Measurements from ENCODE around the gene DHCR24. TPM values are rescaled to one million over a fixed set of nuclear protein-coding genes. Genes with fewer than 3 reads are reported as not detected.

Gene DHCR24
- total RNA-seq, 1 donor = 151 TPM

DNA sequence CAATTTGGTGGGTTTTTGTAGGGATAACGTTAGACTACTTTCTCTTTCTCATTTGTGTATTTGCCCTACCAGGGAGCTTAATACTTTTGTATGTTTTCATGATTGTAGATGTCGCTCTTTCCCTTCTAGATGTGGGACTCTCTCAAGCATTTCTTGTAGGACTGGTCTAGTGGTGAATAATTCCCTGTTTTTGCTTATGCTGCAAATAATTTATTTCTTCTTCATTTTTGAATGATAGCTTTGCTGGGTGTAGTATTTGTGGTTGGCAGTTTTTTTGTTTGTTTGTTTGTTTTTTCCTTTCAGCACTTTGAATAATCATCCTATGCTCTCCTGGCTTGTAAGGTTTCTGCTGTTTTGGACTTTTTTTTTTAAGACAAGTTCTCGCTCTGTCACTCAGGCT lies 63.3 kb downstream of the DHCR24 start:
- Histone ChIP-seq H3K9me3 (ENCODE audit: low read depth, low read length) (no peaks in the 10 kb centered on the region), H3K27me3 (ENCODE audit: insufficient read depth, low read length) (no peaks in the 10 kb centered on the region), H3K4me3 (ENCODE audit: insufficient read depth, low read length) (no peak overlapping the region), H3K36me3 (ENCODE audit: insufficient read depth, low read length) (no peaks in the 10 kb centered on the region), H3K27ac (ENCODE audit: low read depth, low read length) (no peak overlapping the region), H3K79me2 (ENCODE audit: insufficient read depth, low read length) (no peaks in the 10 kb centered on the region), H2AFZ (ENCODE audit: low read length) (no peak overlapping the region), H3K4me1 (ENCODE audit: insufficient read depth, low read length) (no peaks in the 10 kb centered on the region), H4K20me1 (ENCODE audit: insufficient read depth, low read length) (no peaks in the 10 kb centered on the region), H3K4me2 (ENCODE audit: insufficient read depth, low read length) (no peak overlapping the region)
- no peak for DNase-seq (ENCODE audit: insufficient read length, low spot score, missing footprints)
- TF ChIP-seq, protein P1, sequence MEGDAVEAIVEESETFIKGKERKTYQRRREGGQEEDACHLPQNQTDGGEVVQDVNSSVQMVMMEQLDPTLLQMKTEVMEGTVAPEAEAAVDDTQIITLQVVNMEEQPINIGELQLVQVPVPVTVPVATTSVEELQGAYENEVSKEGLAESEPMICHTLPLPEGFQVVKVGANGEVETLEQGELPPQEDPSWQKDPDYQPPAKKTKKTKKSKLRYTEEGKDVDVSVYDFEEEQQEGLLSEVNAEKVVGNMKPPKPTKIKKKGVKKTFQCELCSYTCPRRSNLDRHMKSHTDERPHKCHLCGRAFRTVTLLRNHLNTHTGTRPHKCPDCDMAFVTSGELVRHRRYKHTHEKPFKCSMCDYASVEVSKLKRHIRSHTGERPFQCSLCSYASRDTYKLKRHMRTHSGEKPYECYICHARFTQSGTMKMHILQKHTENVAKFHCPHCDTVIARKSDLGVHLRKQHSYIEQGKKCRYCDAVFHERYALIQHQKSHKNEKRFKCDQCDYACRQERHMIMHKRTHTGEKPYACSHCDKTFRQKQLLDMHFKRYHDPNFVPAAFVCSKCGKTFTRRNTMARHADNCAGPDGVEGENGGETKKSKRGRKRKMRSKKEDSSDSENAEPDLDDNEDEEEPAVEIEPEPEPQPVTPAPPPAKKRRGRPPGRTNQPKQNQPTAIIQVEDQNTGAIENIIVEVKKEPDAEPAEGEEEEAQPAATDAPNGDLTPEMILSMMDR (IDR thresholded peaks at IDR 0.05; ENCODE audit: extremely low read depth, low read depth, low read length) = no peak

DNA sequence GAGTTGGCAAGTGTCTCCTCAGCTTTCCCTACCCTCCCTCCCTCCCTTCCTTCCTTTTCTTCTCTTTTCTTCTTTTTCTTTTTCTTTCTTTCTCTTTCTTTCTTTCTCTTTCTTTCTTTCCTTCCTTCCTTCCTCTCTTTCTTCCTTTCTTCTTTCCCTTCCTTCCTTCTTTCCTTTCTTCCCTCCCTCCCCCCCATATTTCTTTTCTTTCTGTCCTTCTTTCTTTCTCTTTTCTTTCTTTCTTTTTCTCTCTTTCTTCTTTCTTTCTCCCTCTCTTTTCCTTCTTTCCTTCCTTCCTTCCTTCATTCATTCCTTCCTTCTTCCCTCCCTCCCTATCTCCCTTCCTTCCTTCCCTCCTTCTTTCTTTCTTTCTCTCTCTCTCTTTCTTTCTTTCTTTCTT lies 67.3 kb downstream of the DHCR24 start:
- Histone ChIP-seq H3K4me2 (ENCODE audit: insufficient read depth, low read length) (no peak overlapping the region), H3K27ac (ENCODE audit: low read depth, low read length) (no peak overlapping the region), H3K4me3 (ENCODE audit: insufficient read depth, low read length) (no peak overlapping the region), H3K79me2 (ENCODE audit: insufficient read depth, low read length) (no peaks in the 10 kb centered on the region), H3K36me3 (ENCODE audit: insufficient read depth, low read length) (no peaks in the 10 kb centered on the region), H3K4me1 (ENCODE audit: insufficient read depth, low read length) (no peaks in the 10 kb centered on the region), H3K27me3 (ENCODE audit: insufficient read depth, low read length) (peaks cover 3% of the 10 kb centered on the region), H4K20me1 (ENCODE audit: insufficient read depth, low read length) (no peaks in the 10 kb centered on the region), H3K9me3 (ENCODE audit: low read depth, low read length) (no peaks in the 10 kb centered on the region), H2AFZ (ENCODE audit: low read length) (no peak overlapping the region)
- DNase-seq (ENCODE audit: insufficient read length, low spot score, missing footprints) = no peak
- TF ChIP-seq, protein P1 (IDR thresholded peaks at IDR 0.05; ENCODE audit: extremely low read depth, low read depth, low read length) = no peak

DNA sequence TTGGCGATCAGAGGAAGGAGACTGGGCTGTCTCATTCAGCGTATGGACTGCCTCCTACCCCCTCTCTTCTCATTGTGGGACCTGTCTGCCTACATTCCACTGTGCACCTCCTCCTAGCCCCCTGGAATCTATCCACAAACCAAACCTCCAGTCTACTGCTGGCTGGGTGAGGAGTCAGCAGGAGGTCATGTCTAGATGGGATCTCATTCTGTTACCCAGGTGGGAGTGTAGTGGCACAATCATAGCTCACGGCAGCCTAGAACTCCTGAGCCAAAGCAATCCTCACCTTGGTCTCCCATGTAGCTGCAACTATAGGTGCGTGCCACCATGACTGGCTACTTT lies 67.8 kb downstream of the DHCR24 start:
- Histone ChIP-seq H3K79me2 (ENCODE audit: insufficient read depth, low read length) (no peaks in the 10 kb centered on the region), H4K20me1 (ENCODE audit: insufficient read depth, low read length) (no peaks in the 10 kb centered on the region)

DNA sequence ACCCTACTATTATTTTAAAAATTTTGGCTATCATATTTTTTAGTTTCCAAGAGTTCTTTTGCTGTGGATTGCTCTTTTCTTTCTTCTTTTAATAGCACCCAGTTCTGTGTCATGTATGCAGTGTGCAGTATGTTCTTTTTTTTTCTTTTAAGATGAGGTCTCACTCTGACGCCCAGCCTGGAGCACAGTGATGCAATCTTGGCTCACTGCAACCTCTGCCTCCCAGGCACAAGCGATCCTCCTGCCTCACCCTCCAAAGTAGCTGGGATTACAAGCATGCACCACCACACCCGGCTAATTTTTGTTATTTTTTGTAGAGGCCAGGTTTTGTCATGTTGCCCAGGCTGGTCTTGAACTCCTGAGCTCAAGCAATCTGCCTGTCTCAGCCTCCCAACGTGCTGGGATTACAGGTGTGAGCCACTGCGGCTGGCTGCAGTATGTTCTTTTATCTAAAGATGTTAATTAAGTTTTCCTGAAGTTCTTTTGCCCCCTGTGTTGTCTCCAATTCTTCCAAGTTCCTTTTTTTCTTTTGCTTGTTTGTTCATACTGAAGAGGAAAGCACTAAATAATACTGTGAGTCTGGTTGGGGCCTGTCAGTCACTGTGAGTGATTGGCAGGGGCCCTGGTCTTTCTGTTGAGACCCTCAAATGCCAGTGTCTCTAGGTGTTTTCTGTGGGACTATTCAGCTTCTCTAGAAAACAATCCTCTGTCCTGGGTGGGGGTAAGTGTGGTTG lies 68.4 kb downstream of the DHCR24 start:
- Histone ChIP-seq H3K27me3 (ENCODE audit: insufficient read depth, low read length) (peaks cover 3% of the 10 kb centered on the region), H3K27ac (ENCODE audit: low read depth, low read length) (no peak overlapping the region), H3K36me3 (ENCODE audit: insufficient read depth, low read length) (no peaks in the 10 kb centered on the region), H3K9me3 (ENCODE audit: low read depth, low read length) (no peaks in the 10 kb centered on the region), H4K20me1 (ENCODE audit: insufficient read depth, low read length) (no peaks in the 10 kb centered on the region), H3K4me3 (ENCODE audit: insufficient read depth, low read length) (no peak overlapping the region), H3K4me2 (ENCODE audit: insufficient read depth, low read length) (no peak overlapping the region), H3K79me2 (ENCODE audit: insufficient read depth, low read length) (no peaks in the 10 kb centered on the region), H2AFZ (ENCODE audit: low read length) (no peak overlapping the region), H3K4me1 (ENCODE audit: insufficient read depth, low read length) (no peaks in the 10 kb centered on the region)
- TF ChIP-seq, protein P1 (IDR thresholded peaks at IDR 0.05; ENCODE audit: extremely low read depth, low read depth, low read length) = no peak
- no peak for DNase-seq (ENCODE audit: insufficient read length, low spot score, missing footprints)

More for the DNA sequence above, 67.8 kb downstream of the DHCR24 start:
- Histone ChIP-seq H3K9me3 (ENCODE audit: low read depth, low read length) (no peaks in the 10 kb centered on the region), H3K27me3 (ENCODE audit: insufficient read depth, low read length) (peaks cover 3% of the 10 kb centered on the region), H3K27ac (ENCODE audit: low read depth, low read length) (no peak overlapping the region), H3K4me3 (ENCODE audit: insufficient read depth, low read length) (no peak overlapping the region), H3K4me2 (ENCODE audit: insufficient read depth, low read length) (no peak overlapping the region), H3K36me3 (ENCODE audit: insufficient read depth, low read length) (no peaks in the 10 kb centered on the region), H3K4me1 (ENCODE audit: insufficient read depth, low read length) (no peaks in the 10 kb centered on the region), H2AFZ (ENCODE audit: low read length) (no peak overlapping the region)
- no peak for DNase-seq (ENCODE audit: insufficient read length, low spot score, missing footprints)
- TF ChIP-seq, protein P1 (IDR thresholded peaks at IDR 0.05; ENCODE audit: extremely low read depth, low read depth, low read length) = no peak
